MG63 (cell line): Measurements from ENCODE around the gene ARHGEF39. TPM values are rescaled to one million over a fixed set of nuclear protein-coding genes. Genes with fewer than 3 reads are reported as not detected.
"Not testable (repeated sequence)": the region's sequence is repeated elsewhere in the genome, so short reads cannot be mapped to it uniquely, and the experiment has no call there.

Source experiments
- DNase-seq: peaks from one replicate; pipeline ENCODE4 v3.0.0-alpha.2; 2020
- H3K27me3 ChIP-seq: fragments of 250-450 bp; sonication (Bioruptor Pico); 2 replicates; pipeline ENCODE4 v1.5.1; 2020; ENCODE audit warnings: mild to moderate bottlenecking, moderate library complexity
- H3K36me3 ChIP-seq: fragments of 250-450 bp; sonication (Bioruptor Pico); 2 replicates; pipeline ENCODE4 v1.5.1; 2020; ENCODE audit warnings: mild to moderate bottlenecking, moderate library complexity
- H3K4me3 ChIP-seq: fragments of 250-450 bp; sonication (Bioruptor Pico); 2 replicates; pipeline ENCODE4 v1.5.1; 2020; ENCODE audit warnings: mild to moderate bottlenecking, moderate library complexity
- H3K9me3 ChIP-seq: fragments of 250-450 bp; sonication (Bioruptor Pico); 2 replicates; pipeline ENCODE4 v1.5.1; 2020; ENCODE audit warnings: mild to moderate bottlenecking, moderate library complexity
- total RNA-seq: library from RNA; depleted of rRNA; stranded (reverse); fragments of >200 nt; shearing (Covaris generic); gene quantifications from 2 replicates; pipeline ENCODE4 v1.2.3, GENCODE V29; 2014; ENCODE audit warnings: low replicate concordance

Gene ARHGEF39
- total RNA-seq, 1 experiment from 2014 or later, result 15.5 TPM

GRCh38 chr9:35646533-35647265 is 18.3 kb downstream of the ARHGEF39 start:
- Histone ChIP-seq H3K36me3 (peaks cover 3% of the 10 kb centered on the region), H3K9me3 (no peaks in the 10 kb centered on the region), H3K27me3 (no peaks in the 10 kb centered on the region), H3K4me3 (peak overlapping the region; percentile 57)
- DNase-seq, result peak; percentile 98

- H3K36me3 ChIP-seq, result peaks cover 5% of the 10 kb centered on the region
- no peaks in the 10 kb centered on the region for H3K27me3 ChIP-seq
- peaks cover under 1% of the 10 kb centered on the region; the same call in 1 of the 2 replicates for H3K9me3 ChIP-seq
- peak overlapping the region; percentile 57 for H3K4me3 ChIP-seq
- DNase-seq, result no peak
Measured at GRCh38 chr9:35646153-35646532, 18.9 kb downstream of the ARHGEF39 start.

- not testable (repeated sequence) for H3K36me3 ChIP-seq, DNase-seq, H3K27me3 ChIP-seq, H3K9me3 ChIP-seq
- peak overlapping the region; percentile 57 for H3K4me3 ChIP-seq
Measured at GRCh38 chr9:35645736-35646135, 19.3 kb downstream of the ARHGEF39 start.

- H3K36me3 ChIP-seq, result peaks cover 12% of the 10 kb centered on the region
- no peak for DNase-seq
- no peaks in the 10 kb centered on the region for H3K27me3 ChIP-seq
- H3K9me3 ChIP-seq, result peaks cover 3% of the 10 kb centered on the region; the same call in 1 of the 2 replicates
- no peak overlapping the region for H3K4me3 ChIP-seq
Measured at GRCh38 chr9:35643046-35643445, 21.9 kb downstream of the ARHGEF39 start.

- not testable (repeated sequence) for DNase-seq, H3K9me3 ChIP-seq, H3K27me3 ChIP-seq, H3K4me3 ChIP-seq
- peaks cover 12% of the 10 kb centered on the region for H3K36me3 ChIP-seq
Measured at GRCh38 chr9:35641478-35641877, 23.5 kb downstream of the ARHGEF39 start.

- not testable (repeated sequence) for H3K27me3 ChIP-seq, DNase-seq, H3K9me3 ChIP-seq, H3K4me3 ChIP-seq
- peaks cover 12% of the 10 kb centered on the region for H3K36me3 ChIP-seq
Measured at GRCh38 chr9:35640431-35640830, 24.6 kb downstream of the ARHGEF39 start.

GRCh38 chr9:35639631-35640030 is 25.4 kb downstream of the ARHGEF39 start:
- Histone ChIP-seq H3K4me3 (no peak overlapping the region), H3K27me3 (no peaks in the 10 kb centered on the region), H3K36me3 (peaks cover 12% of the 10 kb centered on the region), H3K9me3 (peaks cover 3% of the 10 kb centered on the region; the same call in 1 of the 2 replicates)
- DNase-seq, result no peak

GRCh38 chr9:35639225-35639624 is 25.8 kb downstream of the ARHGEF39 start:
- H3K36me3 ChIP-seq, result peaks cover 12% of the 10 kb centered on the region
- H3K27me3 ChIP-seq, DNase-seq, H3K4me3 ChIP-seq, H3K9me3 ChIP-seq: not testable (repeated sequence)

GRCh38 chr9:35638751-35639150 is 26.2 kb downstream of the ARHGEF39 start:
- not testable (repeated sequence) for H3K9me3 ChIP-seq, H3K4me3 ChIP-seq

GRCh38 chr9:35637427-35637955 is 27.5 kb downstream of the ARHGEF39 start:
- not testable (repeated sequence) for H3K27me3 ChIP-seq, H3K36me3 ChIP-seq, H3K4me3 ChIP-seq, H3K9me3 ChIP-seq, DNase-seq

More at GRCh38 chr9:35638751-35639150, 26.2 kb downstream of the ARHGEF39 start:
- peaks cover 12% of the 10 kb centered on the region for H3K36me3 ChIP-seq
- DNase-seq, H3K27me3 ChIP-seq: not testable (repeated sequence)

GRCh38 chr9:35636877-35637246 is 28.1 kb downstream of the ARHGEF39 start:
- H3K9me3 ChIP-seq, H3K27me3 ChIP-seq, DNase-seq, H3K4me3 ChIP-seq, H3K36me3 ChIP-seq: not testable (repeated sequence)

GRCh38 chr9:35636135-35636876 is 28.7 kb downstream of the ARHGEF39 start:
- no peak overlapping the region for H3K4me3 ChIP-seq
- no peak for DNase-seq
- no peaks in the 10 kb centered on the region for H3K27me3 ChIP-seq
- peaks cover 3% of the 10 kb centered on the region; the same call in 1 of the 2 replicates for H3K9me3 ChIP-seq
- H3K36me3 ChIP-seq, result peaks cover 9% of the 10 kb centered on the region; the same call in 1 of the 2 replicates

GRCh38 chr9:35635730-35636129 is 29.3 kb downstream of the ARHGEF39 start:
- no peaks in the 10 kb centered on the region for H3K27me3 ChIP-seq
- H3K9me3 ChIP-seq, result no peaks in the 10 kb centered on the region
- no peak for DNase-seq
- no peak overlapping the region for H3K4me3 ChIP-seq
- peaks cover 3% of the 10 kb centered on the region; the same call in 1 of the 2 replicates for H3K36me3 ChIP-seq

- DNase-seq, result no peak
- Histone ChIP-seq H3K9me3 (no peaks in the 10 kb centered on the region), H3K36me3 (no peaks in the 10 kb centered on the region), H3K4me3 (no peak overlapping the region), H3K27me3 (no peaks in the 10 kb centered on the region)
Measured at GRCh38 chr9:35629597-35629996, 35.4 kb downstream of the ARHGEF39 start.

GRCh38 chr9:35628389-35628991 is 36.5 kb downstream of the ARHGEF39 start:
- Histone ChIP-seq H3K36me3 (no peaks in the 10 kb centered on the region), H3K4me3 (no peak overlapping the region), H3K9me3 (no peaks in the 10 kb centered on the region), H3K27me3 (no peaks in the 10 kb centered on the region)
- no peak for DNase-seq

- DNase-seq, result no peak
- H3K27me3 ChIP-seq, result no peaks in the 10 kb centered on the region
- no peak overlapping the region for H3K4me3 ChIP-seq
- H3K9me3 ChIP-seq, result no peaks in the 10 kb centered on the region
- no peaks in the 10 kb centered on the region for H3K36me3 ChIP-seq
Measured at GRCh38 chr9:35627575-35627974, 37.4 kb downstream of the ARHGEF39 start.

GRCh38 chr9:35619800-35620158 is 45.2 kb downstream of the ARHGEF39 start:
- H3K36me3 ChIP-seq, result no peaks in the 10 kb centered on the region
- no peaks in the 10 kb centered on the region for H3K27me3 ChIP-seq
- no peak for DNase-seq
- no peaks in the 10 kb centered on the region for H3K9me3 ChIP-seq
- no peak overlapping the region for H3K4me3 ChIP-seq
